NCI-H2196 treated with DMSO at 0.1 percent for 48 hours (cell line): ENCODE measurements around the gene ATXN7.

Experiments used
- DNase-seq: peaks from one replicate; lab custom pipeline; 2025; ENCODE audit not compliant: unreplicated experiment; lab: John Stamatoyannopoulos, UW

ATXN7 gene

GRCh38 chr3:63963496-63963895 is 99.8 kb downstream of the ATXN7 start:
- no peak for DNase-seq

DNA sequence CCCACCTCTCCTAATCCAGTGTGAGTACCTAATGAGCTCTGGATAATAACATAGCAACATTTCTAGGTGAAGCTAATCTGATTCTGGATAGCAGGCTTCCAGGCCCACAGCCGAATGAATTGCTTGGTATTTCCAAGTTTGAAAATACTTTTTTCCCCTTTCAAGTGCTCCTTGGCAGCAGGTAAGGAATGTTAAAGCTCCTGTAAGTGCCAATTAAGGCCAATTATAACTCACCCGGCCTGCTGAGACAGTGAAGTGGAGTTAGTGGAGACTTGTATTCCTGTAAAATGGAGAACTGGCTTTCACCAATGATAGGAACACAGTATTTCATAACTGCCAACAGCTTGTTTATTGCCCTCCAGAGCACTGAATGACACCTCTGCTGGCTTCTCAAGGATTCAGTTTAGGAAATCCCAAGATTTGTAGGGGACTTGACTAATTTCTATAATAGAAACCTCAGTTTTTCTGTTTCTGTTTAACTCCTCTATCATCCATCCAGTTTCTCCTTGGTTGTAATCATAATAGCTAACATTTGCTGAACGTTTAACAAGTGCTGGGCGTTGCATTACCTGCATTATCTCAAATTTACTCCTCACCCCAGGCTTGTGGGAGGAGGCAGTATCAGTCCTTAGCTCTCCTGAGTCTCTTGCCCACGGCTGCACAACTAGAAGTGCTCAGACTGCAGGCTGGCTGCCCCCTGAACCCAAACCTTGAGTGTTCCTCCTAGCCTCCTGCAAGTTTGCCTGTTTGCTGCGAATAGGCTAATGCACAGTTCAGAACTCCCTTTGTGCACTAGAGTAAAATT is 101.2 kb downstream of the ATXN7 start:
- no peak for DNase-seq

DNA sequence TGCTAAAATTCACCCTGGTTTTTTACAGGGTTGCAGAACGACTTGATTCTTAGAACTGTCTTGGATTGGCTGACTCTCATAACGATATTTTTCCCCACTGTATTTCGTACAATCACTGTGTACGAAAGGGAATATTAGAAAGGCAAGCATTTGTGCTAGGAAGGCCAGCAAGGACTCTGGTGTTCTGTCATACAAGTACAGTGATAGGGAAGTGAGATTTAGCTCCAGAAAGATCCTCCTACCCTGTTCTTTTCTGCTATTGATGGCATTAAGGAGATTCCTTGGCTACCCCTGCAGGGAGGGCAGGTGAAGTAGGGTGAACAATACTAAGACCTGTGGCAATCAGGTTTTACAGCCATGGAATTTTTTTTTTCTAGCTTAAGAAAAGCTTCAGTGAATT is 102.3 kb downstream of the ATXN7 start:
- DNase-seq: no peak

DNA sequence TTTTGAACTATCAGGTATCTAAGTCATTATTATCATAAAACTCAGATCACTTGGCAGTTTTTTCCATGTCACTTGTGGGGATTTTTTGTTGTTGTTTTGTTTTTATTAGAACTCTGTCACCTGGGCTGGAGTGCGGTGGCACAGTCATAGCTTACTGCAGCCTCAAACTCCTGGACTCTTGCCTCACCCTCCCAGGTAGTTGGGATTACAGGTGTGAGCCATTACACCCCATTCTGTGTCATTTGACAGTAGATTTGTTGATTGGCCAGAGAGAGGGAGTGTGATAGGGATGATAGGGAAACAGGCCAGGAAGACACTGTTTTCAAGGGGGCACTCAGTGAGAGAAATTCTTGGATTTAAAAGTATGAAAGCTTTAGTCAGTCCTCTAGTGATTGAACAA is 103.2 kb downstream of the ATXN7 start:
- DNase-seq: no peak

DNA sequence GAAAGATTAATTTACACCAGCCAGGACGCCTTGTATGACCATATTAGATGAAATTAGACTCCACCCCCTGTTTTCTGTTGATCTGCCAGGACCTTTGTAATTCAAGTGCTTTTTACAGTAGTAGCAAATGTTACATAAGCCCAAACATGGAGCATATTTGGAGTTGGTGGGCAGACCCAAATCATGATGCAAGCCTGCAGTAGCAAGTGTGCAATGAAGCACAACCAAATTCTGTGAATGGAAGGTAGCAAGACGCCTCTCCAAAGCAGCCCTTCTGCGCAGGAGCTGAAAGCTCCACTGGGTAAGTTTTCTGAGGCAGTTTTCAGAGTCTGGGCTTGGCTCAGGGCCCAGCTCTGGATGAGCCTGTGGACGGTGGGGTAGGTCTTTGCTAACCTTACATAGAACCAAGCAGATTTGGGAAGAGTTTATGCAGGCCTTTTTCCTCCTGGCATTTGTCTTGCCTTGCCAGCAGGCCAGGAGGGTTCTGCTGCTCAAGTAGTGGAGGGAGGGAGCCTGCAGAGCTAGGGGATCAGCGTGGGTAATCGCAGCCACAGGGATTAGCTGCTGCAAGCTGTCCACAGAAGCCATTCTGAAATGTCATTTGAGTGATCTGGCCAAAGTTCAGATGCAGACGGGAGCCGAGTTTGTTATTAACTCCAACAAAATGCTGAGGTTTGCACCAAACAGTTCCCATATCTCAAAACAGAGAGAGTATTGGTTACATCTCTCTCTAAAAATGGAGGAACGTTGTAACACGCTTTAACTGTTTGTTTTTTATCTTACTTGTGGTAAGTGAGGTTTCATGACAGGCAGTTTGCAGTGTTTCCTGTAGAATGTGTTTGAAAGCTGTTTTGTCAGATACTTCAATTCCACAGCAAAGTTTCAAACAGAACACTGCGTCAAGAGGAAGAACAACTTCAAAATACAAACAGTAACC is 104.3 kb downstream of the ATXN7 start:
- DNase-seq: no peak

DNA sequence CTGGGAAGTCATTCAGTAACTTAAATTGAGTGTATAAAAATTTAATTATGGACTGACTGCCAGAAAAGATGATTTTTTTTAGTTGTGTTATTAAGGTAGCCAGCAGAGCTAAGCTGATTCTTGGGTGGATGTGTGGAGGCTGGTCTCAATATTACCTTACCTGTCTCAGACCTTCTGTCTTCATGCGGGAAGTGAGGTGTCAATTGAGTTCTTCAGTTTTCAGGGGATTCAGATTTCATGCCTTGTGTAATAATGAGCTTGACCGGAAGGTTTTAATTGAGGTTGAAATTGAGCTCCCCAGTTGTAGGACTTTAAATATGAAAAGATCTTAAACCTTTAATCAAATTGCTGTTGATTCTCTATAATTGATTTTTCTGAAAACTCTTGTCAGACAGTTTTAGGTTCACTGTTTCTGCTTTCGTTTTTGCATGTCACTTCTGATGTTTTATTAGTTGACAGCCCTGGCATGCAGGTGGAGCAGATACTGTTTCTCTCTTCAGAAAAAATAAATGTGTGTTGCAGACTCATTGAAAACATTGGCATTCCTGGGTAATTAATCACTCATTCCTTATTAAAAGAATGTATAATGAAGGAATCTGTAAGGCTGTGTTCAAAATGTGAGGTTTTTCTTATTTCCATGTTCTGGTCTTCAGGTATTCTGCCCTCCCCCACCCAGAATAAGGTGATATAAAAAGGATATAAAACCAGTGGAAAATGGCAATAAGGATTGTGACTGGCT is 105.1 kb downstream of the ATXN7 start:
- no peak for DNase-seq

GRCh38 chr3:63969876-63970275 is 106.2 kb downstream of the ATXN7 start:
- no peak for DNase-seq

GRCh38 chr3:63970631-63971475 is 107.2 kb downstream of the ATXN7 start:
- no peak for DNase-seq

DNA sequence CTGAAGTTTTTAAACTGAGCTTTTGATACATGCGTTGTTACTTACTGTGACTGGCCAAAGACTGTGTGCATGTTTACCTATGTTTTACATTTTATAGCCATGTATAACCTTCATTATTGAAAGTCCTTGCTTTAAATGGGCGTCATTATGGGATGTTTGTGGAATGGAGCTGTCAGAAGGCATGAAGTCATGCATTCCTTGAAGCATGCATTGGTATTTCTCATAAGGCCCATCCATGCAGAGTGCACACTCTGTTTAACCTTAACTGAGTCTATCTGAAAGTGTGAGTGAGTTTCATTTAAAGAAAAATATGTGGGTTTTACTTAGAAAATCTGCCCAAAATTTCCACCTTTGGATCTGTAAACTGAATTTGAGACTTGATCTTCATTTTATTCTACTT is 108.5 kb downstream of the ATXN7 start:
- DNase-seq: no peak

DNA sequence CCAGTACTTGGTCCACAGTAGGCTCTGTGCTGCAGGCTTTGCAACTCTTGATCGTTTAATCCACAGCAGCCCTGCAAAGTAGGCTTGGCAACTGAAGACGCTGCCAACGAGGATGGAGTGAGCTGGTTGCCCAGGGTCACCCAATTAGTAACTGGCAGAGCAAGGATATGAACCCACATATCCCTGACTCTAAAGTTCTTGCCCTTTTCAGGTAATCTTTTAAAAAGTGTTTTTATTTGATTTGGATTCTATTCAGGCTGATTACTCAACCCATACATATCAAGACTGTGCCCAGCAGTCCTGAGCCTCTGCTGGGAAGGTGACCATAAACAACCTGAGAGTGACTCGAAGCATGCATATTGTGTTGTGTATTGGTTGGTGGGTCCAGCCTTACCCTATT is 109.3 kb downstream of the ATXN7 start:
- DNase-seq: no peak

DNA sequence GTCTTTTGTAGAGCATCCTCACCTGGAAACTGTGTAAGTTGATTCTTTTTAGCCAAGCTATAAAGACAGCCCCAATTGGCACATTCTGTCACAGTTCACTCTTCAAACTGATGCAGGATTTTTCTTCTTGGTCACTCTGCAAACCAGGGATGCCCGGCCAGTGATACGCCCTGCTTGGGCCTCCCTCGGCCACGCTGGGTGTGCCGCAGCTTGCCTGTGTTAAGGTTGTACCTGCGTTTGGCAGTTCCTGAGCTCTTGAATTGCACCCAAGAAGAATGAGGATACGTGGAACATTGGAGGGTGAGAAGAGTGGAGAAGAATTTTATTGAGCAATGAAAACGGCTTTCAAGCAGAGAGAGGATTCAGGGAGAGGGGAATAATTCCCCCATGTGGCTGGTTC is 109.7 kb downstream of the ATXN7 start:
- DNase-seq: no peak

DNA sequence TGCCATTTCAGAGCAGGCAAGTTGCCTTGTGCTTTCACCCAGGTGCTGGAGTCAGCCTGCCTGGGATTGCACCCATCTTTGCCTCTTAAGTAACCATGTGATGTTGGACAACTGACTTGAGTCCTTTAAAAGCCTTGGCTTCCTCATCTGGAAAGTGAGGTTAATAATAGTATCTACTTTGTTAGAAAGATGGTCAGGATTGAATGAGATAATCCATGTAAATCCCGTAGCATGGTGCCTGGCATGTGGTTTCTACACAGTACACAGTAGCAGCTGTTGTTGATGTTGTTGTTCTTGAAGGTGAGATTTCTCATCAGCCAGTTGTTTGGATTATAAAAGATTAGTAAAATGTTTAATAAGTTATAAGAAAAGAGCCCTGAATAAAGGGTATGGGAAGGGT is 110.8 kb downstream of the ATXN7 start:
- no peak for DNase-seq

DNA sequence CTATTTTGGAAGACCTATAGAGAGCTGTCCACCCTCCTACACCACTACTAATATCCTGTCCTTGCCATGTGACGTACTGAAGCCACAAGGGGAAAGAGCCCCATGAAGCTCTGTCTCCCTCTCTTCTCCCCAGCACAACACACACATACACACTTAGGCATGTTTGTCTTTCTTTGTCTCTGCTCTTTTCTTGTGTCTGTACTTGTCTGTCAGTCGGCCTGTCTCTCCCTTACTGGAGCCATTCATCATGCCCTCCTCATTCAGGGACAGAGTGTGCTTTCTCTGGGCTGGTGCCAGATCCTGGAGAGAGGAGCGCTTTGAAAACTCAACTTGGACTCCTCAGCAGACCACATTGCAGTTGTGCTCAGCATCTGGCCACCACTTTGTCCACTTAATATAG is 112.1 kb downstream of the ATXN7 start:
- no peak for DNase-seq

- no peak for DNase-seq
Observed at GRCh38 chr3:63976161-63976871, 112.6 kb downstream of the ATXN7 start.

- no peak for DNase-seq
Observed at GRCh38 chr3:63976872-63977200, 113.2 kb downstream of the ATXN7 start.

GRCh38 chr3:63977893-63978292 is 114.2 kb downstream of the ATXN7 start:
- DNase-seq: no peak

- no peak for DNase-seq
Observed at GRCh38 chr3:63979093-63979885, 115.6 kb downstream of the ATXN7 start.

DNA sequence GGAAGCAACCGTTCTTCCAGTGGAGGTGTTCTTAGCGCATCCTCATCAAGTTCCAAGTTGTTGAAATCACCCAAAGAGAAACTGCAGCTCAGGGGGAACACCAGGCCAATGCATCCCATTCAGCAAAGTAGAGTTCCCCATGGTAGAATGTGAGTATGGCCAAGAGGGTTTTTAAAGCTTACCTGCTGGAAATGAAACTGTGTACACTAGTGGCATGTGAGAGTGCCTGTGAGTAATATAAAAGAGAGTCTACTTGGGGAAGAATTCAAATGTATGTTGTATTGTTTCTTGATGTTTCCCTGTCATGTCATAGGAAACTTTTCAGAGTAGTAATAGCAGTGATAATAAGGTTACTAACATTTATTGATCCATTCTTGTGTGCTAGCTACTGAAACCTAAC is 116.4 kb downstream of the ATXN7 start:
- DNase-seq: no peak

DNA sequence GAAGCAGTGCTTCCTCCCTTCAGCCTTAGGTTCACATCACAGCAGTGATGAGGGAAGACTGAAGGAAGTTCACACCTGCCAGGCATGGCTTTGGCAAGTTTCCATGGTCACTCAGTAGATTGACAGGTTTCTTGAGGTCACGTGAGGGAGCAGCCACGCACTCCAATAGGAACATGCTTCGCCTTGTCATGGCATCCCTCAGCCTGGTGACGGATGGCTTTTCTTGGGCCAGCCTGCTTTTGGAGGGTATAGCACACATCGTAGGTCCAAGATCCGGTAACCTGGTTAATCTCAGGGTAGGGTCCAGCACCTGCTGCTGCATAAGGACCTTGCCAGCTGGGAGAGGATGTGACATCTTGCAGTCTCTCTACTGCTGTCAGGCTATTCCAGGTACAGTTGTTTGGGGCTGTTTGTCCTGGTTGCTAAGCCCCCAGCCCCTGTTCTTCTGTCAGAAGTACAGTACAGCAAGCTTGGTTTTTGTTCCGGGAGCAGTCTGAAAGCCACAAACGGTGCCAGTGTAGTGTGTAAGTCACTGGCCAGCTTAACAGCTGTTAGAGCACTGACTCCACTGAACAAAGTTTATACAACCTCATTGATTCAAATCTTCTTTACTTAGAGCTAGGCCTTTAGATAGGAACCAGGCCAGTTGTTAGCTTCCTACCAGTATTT is 117.3 kb downstream of the ATXN7 start:
- DNase-seq: no peak
